H9 (cell line): ENCODE results near the gene PXDN. TPM values are rescaled to one million over a fixed set of nuclear protein-coding genes. Genes with fewer than 3 reads are reported as not detected.

Source experiments
- DNase-seq: peaks from one replicate; pipeline ENCODE4 v3.0.0-alpha.2; 2017
- H2AFZ ChIP-seq: one replicate; pipeline ENCODE4 v1.6.1; 2013; ENCODE audit warnings: mild to moderate bottlenecking, low read length, control low read depth, moderate library complexity
- H2AK5ac ChIP-seq: 2 replicates; pipeline ENCODE4 v1.6.1; 2013; ENCODE audit warnings: low read length, control low read depth, mixed read lengths; ENCODE audit not compliant: insufficient read length
- H2BK120ac ChIP-seq: one replicate; pipeline ENCODE4 v1.6.1; 2013; ENCODE audit warnings: low read depth, mild to moderate bottlenecking, low read length, control low read depth, inconsistent platforms; ENCODE audit not compliant: poor library complexity, severe bottlenecking
- H2BK12ac ChIP-seq: 2 replicates; pipeline ENCODE4 v1.6.1; 2013; ENCODE audit warnings: low read length, control low read depth, mixed read lengths, low read depth; ENCODE audit not compliant: insufficient read length
- H2BK15ac ChIP-seq: 2 replicates; pipeline ENCODE4 v1.6.1; 2013; ENCODE audit warnings: low read depth, low read length, control low read depth
- H2BK20ac ChIP-seq: one replicate; pipeline ENCODE4 v1.6.1; 2013; ENCODE audit warnings: low read depth, mild to moderate bottlenecking, low read length, control low read depth, inconsistent platforms; ENCODE audit not compliant: poor library complexity, severe bottlenecking
- H2BK5ac ChIP-seq: 2 replicates; pipeline ENCODE4 v1.6.1; 2013; ENCODE audit warnings: low read length, control low read depth, mixed read lengths; ENCODE audit not compliant: insufficient read length
- H3K14ac ChIP-seq: 2 replicates; pipeline ENCODE4 v1.6.1; 2013; ENCODE audit warnings: low read length, control low read depth; ENCODE audit not compliant: insufficient read depth
- H3K18ac ChIP-seq: 2 replicates; pipeline ENCODE4 v1.6.1; 2013; ENCODE audit warnings: low read depth, mild to moderate bottlenecking, mixed read lengths, low read length, control low read depth; ENCODE audit not compliant: insufficient read length
- H3K23ac ChIP-seq: 2 replicates; pipeline ENCODE4 v1.6.1; 2013; ENCODE audit warnings: low read length, control low read depth, mixed read lengths, low read depth; ENCODE audit not compliant: insufficient read length
- H3K23me2 ChIP-seq: 2 replicates; pipeline ENCODE4 v1.6.1; 2013; ENCODE audit warnings: low read depth, mild to moderate bottlenecking, mixed read lengths, low read length, control low read depth; ENCODE audit not compliant: insufficient read length, poor library complexity, severe bottlenecking
- H3K27ac ChIP-seq: 2 replicates; pipeline ENCODE4 v1.5.1; 2013; ENCODE audit warnings: low read length, control low read depth, mixed read lengths, low read depth; ENCODE audit not compliant: insufficient read length
- H3K27me3 ChIP-seq: 2 replicates; pipeline ENCODE4 v1.6.1; 2013; ENCODE audit warnings: low read length, control low read depth, inconsistent platforms; ENCODE audit not compliant: insufficient read depth
- H3K4ac ChIP-seq: 2 replicates; pipeline ENCODE4 v1.6.1; 2013; ENCODE audit warnings: low read depth, mild to moderate bottlenecking, control low read depth, inconsistent platforms, low read length, moderate library complexity
- H3K4me1 ChIP-seq: 2 replicates; pipeline ENCODE4 v1.6.1; 2013; ENCODE audit warnings: low read length, control low read depth, inconsistent platforms; ENCODE audit not compliant: insufficient read depth
- H3K4me2 ChIP-seq: 2 replicates; pipeline ENCODE4 v1.6.1; 2013; ENCODE audit warnings: low read length, control low read depth, mixed read lengths; ENCODE audit not compliant: insufficient read length, insufficient read depth
- H3K56ac ChIP-seq: 2 replicates; pipeline ENCODE4 v1.6.1; 2013; ENCODE audit warnings: low read depth, mild to moderate bottlenecking, mixed read lengths, low read length, control low read depth; ENCODE audit not compliant: insufficient read length
- H3K79me1 ChIP-seq: 2 replicates; pipeline ENCODE4 v1.6.1; 2013; ENCODE audit warnings: low read depth, mild to moderate bottlenecking, moderate library complexity, low read length, control low read depth, inconsistent platforms; ENCODE audit not compliant: insufficient read depth, poor library complexity, severe bottlenecking
- H3K79me2 ChIP-seq: 2 replicates; pipeline ENCODE4 v1.6.1; 2013; ENCODE audit warnings: low read length, control low read depth, inconsistent platforms; ENCODE audit not compliant: insufficient read depth
- H3K9ac ChIP-seq: 2 replicates; pipeline ENCODE4 v1.6.1; 2013; ENCODE audit warnings: low read length, control low read depth, mixed read lengths; ENCODE audit not compliant: insufficient read length; ENCODE audit errors: extremely low read depth
- H3K9me3 ChIP-seq: one replicate; pipeline ENCODE4 v1.6.1; 2013; ENCODE audit warnings: low read depth, low read length, inconsistent platforms; ENCODE audit not compliant: control insufficient read depth
- H3T11ph ChIP-seq: one replicate; pipeline ENCODE4 v1.6.1; 2013; ENCODE audit warnings: mild to moderate bottlenecking, low read length, control low read depth, inconsistent platforms
- H4K20me1 ChIP-seq: one replicate; pipeline ENCODE4 v1.6.1; 2013; ENCODE audit not compliant: control insufficient read depth, insufficient read length, insufficient read depth
- H4K5ac ChIP-seq: 2 replicates; pipeline ENCODE4 v1.6.1; 2013; ENCODE audit warnings: low read depth, mild to moderate bottlenecking, mixed read lengths, low read length, control low read depth; ENCODE audit not compliant: insufficient read length
- H4K8ac ChIP-seq: replicated peaks from 2 replicates; pipeline ENCODE4 v1.6.1; 2013; ENCODE audit warnings: low read length, control low read depth, mixed read lengths, low read depth; ENCODE audit not compliant: insufficient read length
- H4K91ac ChIP-seq: 2 replicates; pipeline ENCODE4 v1.6.1; 2013; ENCODE audit warnings: low read depth, mild to moderate bottlenecking, moderate library complexity, mixed read lengths, low read length, control low read depth; ENCODE audit not compliant: insufficient read length
- H3K27ac Mint-ChIP-seq, 3 experiments: 2 replicates in 2 of 3; 3 replicates in 1 of 3; pipeline ENCODE4 v1.8.0; 2020 to 2021; ENCODE audit warnings: mixed read lengths in 3 of 3, mild to moderate bottlenecking in 1 of 3, moderate library complexity in 1 of 3
- H3K27me3 Mint-ChIP-seq: 2 replicates; pipeline ENCODE4 v1.8.0; 2021; ENCODE audit warnings: low read depth, mild to moderate bottlenecking, moderate library complexity, mixed read lengths
- H3K36me3 Mint-ChIP-seq, 3 experiments: 2 replicates in 2 of 3; 3 replicates in 1 of 3; pipeline ENCODE4 v1.8.0; 2020 to 2021; ENCODE audit warnings: low read depth in 3 of 3, mixed read lengths in 3 of 3; ENCODE audit not compliant: insufficient read depth in 1 of 3
- H3K4me1 Mint-ChIP-seq, 2 experiments: 2 replicates each; pipeline ENCODE4 v1.8.0; 2020; ENCODE audit warnings: mixed read lengths in 2 of 2
- H3K4me3 Mint-ChIP-seq, 2 experiments: 2 replicates in 1 of 2; 3 replicates in 1 of 2; pipeline ENCODE4 v1.8.0; 2020 to 2021; ENCODE audit warnings: mild to moderate bottlenecking in 2 of 2, mixed read lengths in 2 of 2, moderate library complexity in 1 of 2
- H3K9me3 Mint-ChIP-seq, 2 experiments: 2 replicates in 1 of 2; 3 replicates in 1 of 2; pipeline ENCODE4 v1.8.0; 2020; ENCODE audit warnings: mild to moderate bottlenecking in 2 of 2, mixed read lengths in 2 of 2, moderate library complexity in 1 of 2
- WGBS: extraction: QIAGEN DNeasy Blood & Tissue Kit; methylation state at CpG from one replicate; pipeline ENCODE4 v1.1.7; 2013; ENCODE audit warnings: missing lambda C conversion rate, low lambda C conversion rate, mixed read lengths; ENCODE audit not compliant: insufficient read length; ENCODE audit errors: extremely low coverage; 5-methylcytosine and 5-hydroxymethylcytosine counted together
- total RNA-seq: library from RNA; stranded (reverse); gene quantifications from 2 replicates; pipeline ENCODE4 v1.2.1, GENCODE V29; 2021
- TF ChIP-seq, protein P1 (sequence below): fragments of 200-600 bp; sonication (generic); conservative IDR thresholded peaks from 3 replicates; pipeline ENCODE4 v1.8.0; 2021; ENCODE audit warnings: antibody characterized with exemption, mild to moderate bottlenecking

Gene PXDN
- total RNA-seq, 1 experiment from 2014 or later = 146 TPM

DNA sequence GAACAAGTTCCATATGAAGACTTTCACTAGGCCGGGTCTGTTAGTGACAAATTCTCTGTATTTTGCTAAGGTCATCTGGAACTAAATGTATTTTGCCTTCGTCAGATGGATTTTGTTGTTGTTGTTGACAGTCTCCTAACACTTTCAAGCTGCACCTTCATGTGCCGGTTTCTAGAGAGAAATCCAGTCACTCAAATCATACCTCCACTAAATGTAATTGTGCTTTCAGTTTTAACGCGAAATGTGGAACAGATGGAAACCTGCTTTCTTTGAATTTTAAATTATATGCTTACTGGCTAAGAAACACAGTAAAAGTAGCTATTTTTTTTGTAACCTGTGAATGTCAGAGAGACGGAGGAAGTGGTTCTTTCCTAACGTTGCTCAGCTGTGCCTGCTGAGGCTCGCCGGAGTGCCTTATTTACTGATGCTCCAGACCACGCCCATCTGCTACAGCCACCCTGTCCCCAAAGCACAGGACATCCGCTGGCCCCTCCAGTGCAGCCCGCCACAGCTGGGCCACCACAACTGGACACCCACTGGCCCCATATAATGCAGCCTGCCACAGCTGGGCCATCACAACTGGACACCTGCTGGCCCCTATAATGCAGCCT, 134.7 kb downstream of the PXDN start:
- WGBS = no CpG with 5 or more reads among the region's 12 CpGs
- no peak overlapping the region for H3K4ac ChIP-seq
- H3K18ac ChIP-seq = no peak overlapping the region
- no peak overlapping the region for H3K4me2 ChIP-seq
- H3K4me3 Mint-ChIP-seq = no peak overlapping the region
- peaks cover 8 to 13% (median 9%) of the 10 kb centered on the region in 3 experiments for H3K36me3 Mint-ChIP-seq
- no peaks in the 10 kb centered on the region; a peak in 1 of 5 replicates for H3K9me3 Mint-ChIP-seq
- H3K23ac ChIP-seq = no peak overlapping the region
- no peak overlapping the region for H2BK120ac ChIP-seq
- no peak overlapping the region for H3T11ph ChIP-seq
- H4K20me1 ChIP-seq = no peaks in the 10 kb centered on the region
- DNase-seq = no peak
- peaks cover 17% of the 10 kb centered on the region; the same call in 1 of the 2 replicates for H3K4me1 ChIP-seq
- no peak overlapping the region for H2AFZ ChIP-seq
- H3K9ac ChIP-seq = no peak overlapping the region
- H3K23me2 ChIP-seq = no peaks in the 10 kb centered on the region
- H2AK5ac ChIP-seq = no peak overlapping the region
- no peak overlapping the region for H4K5ac ChIP-seq
- no peak overlapping the region for H3K56ac ChIP-seq
- H4K8ac ChIP-seq = no peak overlapping the region
- no peaks in the 10 kb centered on the region for H3K79me1 ChIP-seq
- H3K27ac ChIP-seq = no peak overlapping the region
- H3K4me1 Mint-ChIP-seq = peaks cover 13 to 16% of the 10 kb centered on the region in 2 experiments
- no peaks in the 10 kb centered on the region for H3K27me3 ChIP-seq
- TF ChIP-seq, protein P1, sequence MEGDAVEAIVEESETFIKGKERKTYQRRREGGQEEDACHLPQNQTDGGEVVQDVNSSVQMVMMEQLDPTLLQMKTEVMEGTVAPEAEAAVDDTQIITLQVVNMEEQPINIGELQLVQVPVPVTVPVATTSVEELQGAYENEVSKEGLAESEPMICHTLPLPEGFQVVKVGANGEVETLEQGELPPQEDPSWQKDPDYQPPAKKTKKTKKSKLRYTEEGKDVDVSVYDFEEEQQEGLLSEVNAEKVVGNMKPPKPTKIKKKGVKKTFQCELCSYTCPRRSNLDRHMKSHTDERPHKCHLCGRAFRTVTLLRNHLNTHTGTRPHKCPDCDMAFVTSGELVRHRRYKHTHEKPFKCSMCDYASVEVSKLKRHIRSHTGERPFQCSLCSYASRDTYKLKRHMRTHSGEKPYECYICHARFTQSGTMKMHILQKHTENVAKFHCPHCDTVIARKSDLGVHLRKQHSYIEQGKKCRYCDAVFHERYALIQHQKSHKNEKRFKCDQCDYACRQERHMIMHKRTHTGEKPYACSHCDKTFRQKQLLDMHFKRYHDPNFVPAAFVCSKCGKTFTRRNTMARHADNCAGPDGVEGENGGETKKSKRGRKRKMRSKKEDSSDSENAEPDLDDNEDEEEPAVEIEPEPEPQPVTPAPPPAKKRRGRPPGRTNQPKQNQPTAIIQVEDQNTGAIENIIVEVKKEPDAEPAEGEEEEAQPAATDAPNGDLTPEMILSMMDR = no peak
- no peaks in the 10 kb centered on the region for H3K27me3 Mint-ChIP-seq
- H2BK15ac ChIP-seq = no peak overlapping the region
- H3K14ac ChIP-seq = no peak overlapping the region
- H3K79me2 ChIP-seq = no peaks in the 10 kb centered on the region
- H2BK5ac ChIP-seq = no peak overlapping the region
- H2BK20ac ChIP-seq = no peak overlapping the region
- no peak overlapping the region for H2BK12ac ChIP-seq
- H4K91ac ChIP-seq = no peak overlapping the region
- H3K9me3 ChIP-seq = no peaks in the 10 kb centered on the region
- H3K27ac Mint-ChIP-seq = no peak overlapping the region
